ENCODE measurements around the gene PTPRE. TPM values are rescaled to one million over a fixed set of nuclear protein-coding genes. Genes with fewer than 3 reads are reported as not detected.

The PTPRE gene
- total RNA-seq, 1 experiment from 2014 or later = 12.3 TPM

GRCh38 chr10:128047991-128048818 lies 141.3 kb downstream of the PTPRE start:
- H4K20me1 ChIP-seq (ENCODE audit: insufficient read depth) = no peaks in the 10 kb centered on the region
- intact Hi-C loops (cut with micrococcal nuclease) = no loop called here
- no peaks in the 10 kb centered on the region for H3K9me3 ChIP-seq (ENCODE audit: control insufficient read depth in 1 of 2, insufficient read depth in 1 of 2, low read depth in 1 of 2, low read length in 2 of 2)
- peak overlapping the region; percentile 57 for H3K9ac ChIP-seq (ENCODE audit: low read length)
- TF ChIP-seq EZH2 (IDR thresholded peaks at IDR 0.05) (no peak), POLR2A (IDR thresholded peaks at IDR 0.05; ENCODE audit: borderline replicate concordance, extremely low read depth, insufficient read depth, insufficient read length) (no peak), POLR2AphosphoS5 (IDR thresholded peaks at IDR 0.05; ENCODE audit: low read depth, low read length) (no peak), JUND (IDR thresholded peaks at IDR 0.05) (no peak), MAX (IDR thresholded peaks at IDR 0.05) (no peak), ZFX (IDR thresholded peaks at IDR 0.05) (no peak), ELF1 (IDR thresholded peaks at IDR 0.05; ENCODE audit: borderline replicate concordance, low read depth) (no peak), ZNF274 (IDR thresholded peaks at IDR 0.05; ENCODE audit: low read depth, low read length) (no peak), SP1 (IDR thresholded peaks at IDR 0.05; ENCODE audit: low read depth) (no peak), SIN3A (IDR thresholded peaks at IDR 0.05; ENCODE audit: low read depth) (no peak)
- peak overlapping the region; percentile 77 for H3K4me2 ChIP-seq (ENCODE audit: low read length)
- CTCF ChIA-PET = interaction anchor here (1.1 to 3.2 kb wide), 7 partner anchors 8 to 194 kb away, joined by 3 to 35 read pairs (median 4); no protein-coding TSS in a partner anchor
- peaks cover 10 to 23% of the 10 kb centered on the region in 2 experiments; a peak in 3 of 4 replicates for H3K4me1 ChIP-seq (ENCODE audit: control insufficient read depth in 1 of 2, insufficient read depth in 2 of 2, low read length in 2 of 2)
- DNase-seq (ENCODE audit: low read depth, low spot score) (no peak), ATAC-seq (no peak)
- H3K79me2 ChIP-seq (ENCODE audit: insufficient read depth, low read length) = no peaks in the 10 kb centered on the region
- POLR2A ChIA-PET = interaction anchor here (0.6 to 1.6 kb wide), 4 partner anchors 10 to 305 kb away, joined by 3 to 6 read pairs (median 4); no protein-coding TSS in a partner anchor
- no peaks in the 10 kb centered on the region for H3K36me3 ChIP-seq (ENCODE audit: control insufficient read depth in 1 of 2, insufficient read depth in 2 of 2, low read length in 2 of 2)
- no peak overlapping the region for H2AFZ ChIP-seq (ENCODE audit: low read depth, low read length, poor library complexity, severe bottlenecking)
- peak overlapping the region; percentile 43 to 52 for H3K4me3 ChIP-seq (replicated peaks in 1 of 2; ENCODE audit: low read depth in 1 of 2, low read length in 2 of 2)
- no TSS peak for BruUV-seq (replicated peaks)
- H3K27ac ChIP-seq (ENCODE audit: low read depth, low read length) = no peak overlapping the region
- H3K27me3 ChIP-seq (ENCODE audit: insufficient read depth, low read length) = no peaks in the 10 kb centered on the region
- RAD21 ChIA-PET (ENCODE audit: low non-redundant PET in 1 of 2, low total read pairs in 2 of 2, uncharacterized antibody in 2 of 2, unreplicated experiment in 2 of 2) = interaction anchor here in 1 of 2 experiments (0.9 kb wide), 1 partner anchor 21 kb away, joined by 3 read pairs; no protein-coding TSS in a partner anchor
- no peaks in the 10 kb centered on the region for H3K9me2 ChIP-seq (ENCODE audit: insufficient read depth)

All from HCT116 (cell line).